Measurements from ENCODE around the gene TRAPPC13. TPM values are rescaled to one million over a fixed set of nuclear protein-coding genes. Genes with fewer than 3 reads are reported as not detected.
A peak's percentile ranks its signal among the peaks of the same experiment; 100 is the strongest.

The TRAPPC13 gene, protein sequence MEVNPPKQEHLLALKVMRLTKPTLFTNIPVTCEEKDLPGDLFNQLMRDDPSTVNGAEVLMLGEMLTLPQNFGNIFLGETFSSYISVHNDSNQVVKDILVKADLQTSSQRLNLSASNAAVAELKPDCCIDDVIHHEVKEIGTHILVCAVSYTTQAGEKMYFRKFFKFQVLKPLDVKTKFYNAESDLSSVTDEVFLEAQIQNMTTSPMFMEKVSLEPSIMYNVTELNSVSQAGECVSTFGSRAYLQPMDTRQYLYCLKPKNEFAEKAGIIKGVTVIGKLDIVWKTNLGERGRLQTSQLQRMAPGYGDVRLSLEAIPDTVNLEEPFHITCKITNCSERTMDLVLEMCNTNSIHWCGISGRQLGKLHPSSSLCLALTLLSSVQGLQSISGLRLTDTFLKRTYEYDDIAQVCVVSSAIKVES
- total RNA-seq (23.9 and 34.8 TPM in 2 replicates), polyA plus RNA-seq (20.1 and 22.8 TPM in 2 replicates), polyA minus RNA-seq (ENCODE audit: low replicate concordance) (3.3 and 4.9 TPM in 2 replicates)
- 13.7 and 14.0 TPM in 2 replicates for polyA plus RNA-seq (2012)

DNA sequence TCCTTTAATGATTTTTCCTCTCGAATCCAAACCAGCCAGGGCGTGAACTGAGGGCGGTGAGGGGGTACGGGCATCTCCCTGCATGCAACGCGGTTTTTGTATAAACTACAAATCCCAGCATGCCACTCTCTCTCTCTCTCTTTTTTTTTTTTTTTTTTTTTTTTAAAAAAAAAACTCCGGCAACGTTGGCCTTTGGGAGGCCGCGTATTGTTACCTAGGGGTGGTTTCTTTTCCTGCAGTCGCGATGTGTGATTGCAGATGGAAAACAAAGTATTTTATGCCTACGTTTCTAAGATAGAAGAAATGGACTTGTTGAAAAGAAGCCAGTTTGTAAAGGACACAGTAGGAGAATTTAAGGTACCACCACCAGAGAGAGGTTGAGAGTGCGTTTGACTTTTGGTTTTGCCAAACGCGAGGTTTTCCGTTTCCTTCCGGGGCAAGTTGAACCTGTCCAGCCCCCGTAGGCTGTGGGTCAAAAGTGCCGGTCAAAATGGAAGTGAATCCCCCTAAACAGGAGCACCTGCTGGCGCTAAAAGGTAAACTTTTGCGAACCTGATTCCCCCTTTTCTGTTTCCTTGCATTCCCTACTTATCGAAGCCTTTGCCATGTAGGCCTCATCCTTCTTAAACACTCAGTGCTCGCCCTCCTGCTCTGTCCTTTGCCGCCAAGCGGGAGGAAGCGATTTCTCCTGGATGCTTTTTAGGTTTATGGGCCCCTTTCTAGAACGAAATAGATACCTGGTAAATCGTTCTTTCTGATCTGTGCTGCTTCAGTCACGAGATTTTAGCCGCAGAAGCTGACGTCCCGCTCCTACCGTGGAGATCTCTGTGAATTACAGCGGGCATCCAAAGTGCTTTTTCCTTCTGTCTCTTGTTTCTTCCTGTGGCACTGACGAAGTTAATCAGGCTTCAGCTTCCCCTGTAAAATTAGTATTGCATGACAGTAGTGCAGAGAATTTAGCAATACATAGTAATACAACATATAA is at the start of gene TRAPPC13, which contains the start of gene SHLD3:
TSS of gene TRAPPC13 (plus strand) at position 457 of the 985 bp plus-strand sequence. CDS start at position 491, 34 bp downstream.
TSS of gene SHLD3 (plus strand) at position 457 of the 985 bp plus-strand sequence. CDS start 4,561 bp downstream, outside the sequence.
- no peaks in the 10 kb centered on the region for H3K9me3 ChIP-seq (ENCODE audit: control insufficient read depth, insufficient read depth, low read depth, low read length)
- peak within 1 kb of the TSS; percentile 97 for H2AFZ ChIP-seq (ENCODE audit: low read length)
- H3K36me3 ChIP-seq (ENCODE audit: control insufficient read depth, insufficient read depth, low read length), result no peaks in the 10 kb centered on the region
- no peaks in the 10 kb centered on the region for H4K20me1 ChIP-seq (ENCODE audit: control insufficient read depth, extremely low read depth, insufficient read depth, low read length)
- peak; percentile 84 to 93 for DNase-seq (ENCODE audit: low read depth in 2 of 2)
- TF ChIP-seq, protein P1, sequence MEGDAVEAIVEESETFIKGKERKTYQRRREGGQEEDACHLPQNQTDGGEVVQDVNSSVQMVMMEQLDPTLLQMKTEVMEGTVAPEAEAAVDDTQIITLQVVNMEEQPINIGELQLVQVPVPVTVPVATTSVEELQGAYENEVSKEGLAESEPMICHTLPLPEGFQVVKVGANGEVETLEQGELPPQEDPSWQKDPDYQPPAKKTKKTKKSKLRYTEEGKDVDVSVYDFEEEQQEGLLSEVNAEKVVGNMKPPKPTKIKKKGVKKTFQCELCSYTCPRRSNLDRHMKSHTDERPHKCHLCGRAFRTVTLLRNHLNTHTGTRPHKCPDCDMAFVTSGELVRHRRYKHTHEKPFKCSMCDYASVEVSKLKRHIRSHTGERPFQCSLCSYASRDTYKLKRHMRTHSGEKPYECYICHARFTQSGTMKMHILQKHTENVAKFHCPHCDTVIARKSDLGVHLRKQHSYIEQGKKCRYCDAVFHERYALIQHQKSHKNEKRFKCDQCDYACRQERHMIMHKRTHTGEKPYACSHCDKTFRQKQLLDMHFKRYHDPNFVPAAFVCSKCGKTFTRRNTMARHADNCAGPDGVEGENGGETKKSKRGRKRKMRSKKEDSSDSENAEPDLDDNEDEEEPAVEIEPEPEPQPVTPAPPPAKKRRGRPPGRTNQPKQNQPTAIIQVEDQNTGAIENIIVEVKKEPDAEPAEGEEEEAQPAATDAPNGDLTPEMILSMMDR (conservative IDR thresholded peaks at IDR 0.05 in 1 of 2, IDR thresholded peaks at IDR 0.05 in 1 of 2; ENCODE audit: low read depth in 1 of 2, low read length in 2 of 2), result no peak
- no peak for TF ChIP-seq EZH2 (IDR thresholded peaks at IDR 0.05; ENCODE audit: low read length, missing control alignments)
- peaks cover 2% of the 10 kb centered on the region for H3K4me1 ChIP-seq (ENCODE audit: control insufficient read depth, extremely low read depth, insufficient read depth, low read length)
- H3K4me3 ChIP-seq (replicated peaks in 1 of 4; ENCODE audit: control extremely low read depth in 1 of 4, insufficient read depth in 1 of 4, low read depth in 3 of 4, low read length in 4 of 4), result peak within 1 kb of the TSS; percentile 64 to 97 (median 90)
- peaks cover 64% of the 10 kb centered on the region for H3K79me2 ChIP-seq (ENCODE audit: control insufficient read depth, insufficient read depth, low read length)
- no peaks in the 10 kb centered on the region for H3K27me3 ChIP-seq (ENCODE audit: control insufficient read depth, insufficient read depth, low read length)
- peak within 1 kb of the TSS; percentile 98 for H3K4me2 ChIP-seq (ENCODE audit: extremely low read depth, insufficient read depth, low read length)
- peak within 1 kb of the TSS; percentile 81 for H3K27ac ChIP-seq (ENCODE audit: insufficient read depth, low read length)
- H3K9ac ChIP-seq (ENCODE audit: insufficient read depth, low read length), result peak within 1 kb of the TSS; percentile 79

DNA sequence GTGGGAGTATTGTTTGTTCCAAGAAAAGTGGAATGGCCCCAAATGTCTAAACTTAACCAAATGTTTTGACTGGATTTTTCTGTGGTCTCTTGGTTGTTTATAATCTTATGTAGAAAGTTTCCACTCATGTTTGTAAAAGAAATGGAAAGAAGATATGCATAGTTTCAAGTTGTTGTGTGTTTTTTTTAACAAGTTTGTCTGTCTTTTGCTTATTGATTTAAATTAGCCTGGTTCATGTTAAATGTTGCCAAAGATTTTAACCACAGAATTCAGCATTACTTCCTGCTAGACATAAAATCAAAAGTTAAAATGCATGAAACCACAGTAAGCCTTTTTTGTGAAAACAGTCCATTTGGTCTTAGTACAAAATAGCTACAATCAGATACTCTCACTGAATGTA is 47.7 kb upstream of the TRAPPC13 start:
- no peaks in the 10 kb centered on the region for H3K27me3 ChIP-seq (ENCODE audit: control insufficient read depth, insufficient read depth, low read length)

More for the DNA sequence above, 47.7 kb upstream of the TRAPPC13 start:
- no peak overlapping the region for H2AFZ ChIP-seq (ENCODE audit: low read length)
- H3K4me2 ChIP-seq (ENCODE audit: extremely low read depth, insufficient read depth, low read length), result no peak overlapping the region
- no peak for TF ChIP-seq EZH2 (IDR thresholded peaks at IDR 0.05; ENCODE audit: low read length, missing control alignments)
- TF ChIP-seq, protein P1 (conservative IDR thresholded peaks at IDR 0.05 in 1 of 2, IDR thresholded peaks at IDR 0.05 in 1 of 2; ENCODE audit: low read depth in 1 of 2, low read length in 2 of 2), result no peak
- no peaks in the 10 kb centered on the region for H3K4me1 ChIP-seq (ENCODE audit: control insufficient read depth, extremely low read depth, insufficient read depth, low read length)
- H4K20me1 ChIP-seq (ENCODE audit: control insufficient read depth, extremely low read depth, insufficient read depth, low read length), result no peaks in the 10 kb centered on the region
- peak; percentile 7 to 56 for DNase-seq (ENCODE audit: low read depth in 2 of 2)
- H3K36me3 ChIP-seq (ENCODE audit: control insufficient read depth, insufficient read depth, low read length), result peaks cover 2% of the 10 kb centered on the region
- no peaks in the 10 kb centered on the region for H3K9me3 ChIP-seq (ENCODE audit: control insufficient read depth, insufficient read depth, low read depth, low read length)
- H3K9ac ChIP-seq (ENCODE audit: insufficient read depth, low read length), result no peak overlapping the region
- H3K79me2 ChIP-seq (ENCODE audit: control insufficient read depth, insufficient read depth, low read length), result no peaks in the 10 kb centered on the region
- no peak overlapping the region for H3K27ac ChIP-seq (ENCODE audit: insufficient read depth, low read length)
- H3K4me3 ChIP-seq (replicated peaks in 1 of 4; ENCODE audit: control extremely low read depth in 1 of 4, insufficient read depth in 1 of 4, low read depth in 3 of 4, low read length in 4 of 4), result no peak overlapping the region
